HEK293 (cell line): Measurements from ENCODE around the gene EXTL1.

Experiments used
- CTCF ChIA-PET: fragments of 350-600 bp; formaldehyde crosslinking; extraction: SDS; loops from one replicate; lab custom pipeline; 2021; ENCODE audit warnings: antibody characterized with exemption; lab: Yijun Ruan, JAX
- POLR2A ChIA-PET: fragments of 300-600 bp; formaldehyde crosslinking; extraction: SDS; loops from one replicate; lab custom pipeline; 2020; ENCODE audit warnings: antibody characterized with exemption, inconsistent platforms; lab: Yijun Ruan, JAX
- H3K27ac ChIP-seq: fragments of 200-500 bp; sonication (Bioruptor generic); 2 replicates; pipeline ENCODE4 v1.5.1; 2014; ENCODE audit warnings: low read depth, low read length, control low read depth, inconsistent platforms; ENCODE audit errors: extremely low read depth
- H3K36me3 ChIP-seq, 2 experiments: fragments of 200-500 bp in 1 of 2; sonication (Bioruptor generic) in 1 of 2; 1 replicate in 1 of 2; 2 replicates in 1 of 2; pipeline ENCODE4 v1.5.1; 2014 to 2017; ENCODE audit warnings: inconsistent platforms in 2 of 2, low read length in 2 of 2; ENCODE audit not compliant: control insufficient read depth in 2 of 2, insufficient read depth in 1 of 2
- H3K4me1 ChIP-seq: fragments of 200-500 bp; sonication (Bioruptor generic); 2 replicates; pipeline ENCODE4 v1.5.1; 2014; ENCODE audit warnings: mild to moderate bottlenecking, low read length, inconsistent platforms; ENCODE audit not compliant: control insufficient read depth, insufficient read depth
- H3K4me3 ChIP-seq: 2 replicates; pipeline ENCODE4 v1.5.1; 2011; ENCODE audit warnings: low read depth, mild to moderate bottlenecking, control low read depth, low read length, moderate library complexity
- H3K9me3 ChIP-seq: fragments of 200-500 bp; sonication (Bioruptor generic); 2 replicates; pipeline ENCODE4 v1.5.1; 2014; ENCODE audit warnings: low read depth, low read length, inconsistent platforms; ENCODE audit not compliant: control insufficient read depth, insufficient read depth
- KLF16 ChIP-seq: fragments of 450-650 bp; formaldehyde crosslinking; IDR thresholded peaks from 2 replicates; pipeline ENCODE4 v1.5.1; 2017; ENCODE audit warnings: missing biosample characterization, missing genetic modification characterization
- PRDM2 ChIP-seq: fragments of 450-650 bp; formaldehyde crosslinking; IDR thresholded peaks from 2 replicates; pipeline ENCODE4 v1.5.1; 2016; ENCODE audit warnings: missing biosample characterization, missing genetic modification characterization, borderline replicate concordance
- SCRT2 ChIP-seq: fragments of 450-650 bp; formaldehyde crosslinking; IDR thresholded peaks from 2 replicates; pipeline ENCODE4 v1.5.1; 2016; ENCODE audit warnings: missing biosample characterization, missing genetic modification characterization
- TCF7L2 ChIP-seq: IDR thresholded peaks from 2 replicates; pipeline ENCODE4 v1.6.1; 2011; ENCODE audit warnings: low read depth, mild to moderate bottlenecking, inconsistent platforms, low read length, moderate library complexity, borderline replicate concordance
- ZBTB48 ChIP-seq: fragments of 450-650 bp; formaldehyde crosslinking; IDR thresholded peaks from 2 replicates; pipeline ENCODE4 v1.5.1; 2016; ENCODE audit warnings: missing biosample characterization, missing genetic modification characterization
- ZIC2 ChIP-seq: fragments of 450-650 bp; formaldehyde crosslinking; IDR thresholded peaks from 2 replicates; pipeline ENCODE4 v1.5.1; 2016; ENCODE audit warnings: missing biosample characterization, missing genetic modification characterization
- ZNF140 ChIP-seq: fragments of 450-650 bp; formaldehyde crosslinking; IDR thresholded peaks from 2 replicates; pipeline ENCODE4 v1.5.1; 2016; ENCODE audit warnings: missing biosample characterization, missing genetic modification characterization
- ZNF2 ChIP-seq: fragments of 450-650 bp; formaldehyde crosslinking; IDR thresholded peaks from 2 replicates; pipeline ENCODE4 v1.5.1; 2016; ENCODE audit warnings: missing biosample characterization, missing genetic modification characterization
- ZNF214 ChIP-seq: fragments of 450-650 bp; formaldehyde crosslinking; IDR thresholded peaks from 2 replicates; pipeline ENCODE4 v1.5.1; 2017; ENCODE audit warnings: missing biosample characterization, mild to moderate bottlenecking, missing genetic modification characterization, borderline replicate concordance
- ZNF248 ChIP-seq: fragments of 450-650 bp; formaldehyde crosslinking; IDR thresholded peaks from 2 replicates; pipeline ENCODE4 v1.5.1; 2017; ENCODE audit warnings: missing biosample characterization, missing genetic modification characterization
- ZNF274 ChIP-seq, 2 experiments: fragments of 200-500 bp in 1 of 2; fragments of 450-650 bp in 1 of 2; sonication (Bioruptor generic) in 1 of 2; formaldehyde crosslinking in 1 of 2; IDR thresholded peaks; 2 replicates each; pipeline versions ENCODE4 v1.5.1 to v1.6.1; 2014 to 2016; ENCODE audit warnings: borderline replicate concordance in 1 of 2, inconsistent platforms in 1 of 2, low read length in 1 of 2, missing biosample characterization in 1 of 2, missing genetic modification characterization in 1 of 2
- ZNF350 ChIP-seq: fragments of 450-650 bp; formaldehyde crosslinking; IDR thresholded peaks from 2 replicates; pipeline ENCODE4 v1.5.0; 2017; ENCODE audit warnings: missing biosample characterization, mild to moderate bottlenecking, missing genetic modification characterization
- ZNF488 ChIP-seq: fragments of 450-650 bp; formaldehyde crosslinking; IDR thresholded peaks from 2 replicates; pipeline ENCODE4 v1.5.1; 2016; ENCODE audit warnings: missing biosample characterization, missing genetic modification characterization
- ZNF580 ChIP-seq: fragments of 450-650 bp; formaldehyde crosslinking; IDR thresholded peaks from 2 replicates; pipeline ENCODE4 v1.5.1; 2016; ENCODE audit warnings: missing biosample characterization, missing genetic modification characterization
- ZNF777 ChIP-seq: fragments of 450-650 bp; formaldehyde crosslinking; IDR thresholded peaks from 2 replicates; pipeline ENCODE4 v1.5.1; 2017; ENCODE audit warnings: missing biosample characterization, missing genetic modification characterization, borderline replicate concordance
- ZSCAN5A ChIP-seq: fragments of 450-650 bp; formaldehyde crosslinking; IDR thresholded peaks from 2 replicates; pipeline ENCODE4 v1.5.1; 2016; ENCODE audit warnings: missing biosample characterization, missing genetic modification characterization

EXTL1 gene

GRCh38 chr1:26045722-26046245 is 24.2 kb downstream of the EXTL1 start, which contains the start of gene SLC30A2:
Gene SLC30A2 (minus strand): TSS chr1:26046118. CDS start chr1:26045896, 222 bp downstream.
- Histone ChIP-seq H3K9me3 (no peaks in the 10 kb centered on the region), H3K4me1 (no peaks in the 10 kb centered on the region), H3K36me3 (no peaks in the 10 kb centered on the region), H3K27ac (no peak within 1 kb of the TSS), H3K4me3 (peak within 1 kb of the TSS; percentile 5; the same call in 1 of the 2 replicates)
- TF ChIP-seq ZNF777 (tag by site-specific recombination), result no peak
- no peak for TF ChIP-seq ZNF488 (tag by site-specific recombination)
- no peak for TF ChIP-seq KLF16 (tag by site-specific recombination)
- no peak for TF ChIP-seq ZNF350
- TF ChIP-seq ZSCAN5A (tag by site-specific recombination), result no peak
- TF ChIP-seq ZNF248 (tag by site-specific recombination), result no peak
- no peak for TF ChIP-seq ZBTB48 (tag by site-specific recombination)
- TF ChIP-seq SCRT2 (tag by site-specific recombination), result no peak
- TF ChIP-seq ZIC2 (tag by site-specific recombination), result no peak
- TF ChIP-seq ZNF580, result no peak
- no peak for TF ChIP-seq PRDM2
- ChIA-PET POLR2A (no interaction called here), CTCF (interaction anchor here (1.1 kb wide), 1 partner anchor 10 kb away, joined by 4 read pairs; no protein-coding TSS in a partner anchor)

GRCh38 chr1:26046246-26047095 is 24.9 kb downstream of the EXTL1 start:
- Histone ChIP-seq H3K4me3 (no peak overlapping the region), H3K36me3 (no peaks in the 10 kb centered on the region), H3K27ac (no peak overlapping the region), H3K4me1 (no peaks in the 10 kb centered on the region), H3K9me3 (no peaks in the 10 kb centered on the region)
- ChIA-PET POLR2A (no interaction called here), CTCF (interaction anchor here (1.5 kb wide), 1 partner anchor 98 kb away, joined by 3 read pairs; no protein-coding TSS in a partner anchor)
- TF ChIP-seq ZNF214 (tag by site-specific recombination) (no peak), ZNF2 (tag by site-specific recombination) (no peak), ZNF274 (IDR thresholded peaks at IDR 0.05; ENCODE audit: low read length) (no peak), ZNF274 (tag by site-specific recombination; IDR thresholded peaks at IDR 0.05; ENCODE audit: borderline replicate concordance) (no peak), ZNF140 (tag by site-specific recombination) (no peak), TCF7L2 (no peak)
